ENCODE measurements around the gene TMEM115.

GRCh38 chr3:50330330-50330729, 29.0 kb downstream of the TMEM115 start:
- TF ChIP-seq CTCF (IDR thresholded peaks at IDR 0.05) (no peak), POLR2AphosphoS5 (IDR thresholded peaks at IDR 0.05) (no peak), POLR2A (IDR thresholded peaks at IDR 0.05) (no peak), EP300 (IDR thresholded peaks at IDR 0.05) (no peak)

All from upper lobe of left lung (tissue), 4 donors.